ENCODE data around the gene OPCML.

The OPCML gene

GRCh38 chr11:133552938-133553337 lies 20.6 kb upstream of the OPCML start:
- intact Hi-C loops (cut with micrococcal nuclease), result no loop called here
- no peak overlapping the region for H3K27ac Mint-ChIP-seq
- H3K27me3 Mint-ChIP-seq, result no peaks in the 10 kb centered on the region
- H3K9me3 Mint-ChIP-seq, result no peaks in the 10 kb centered on the region
- H3K4me3 Mint-ChIP-seq, result no peak overlapping the region
- H3K36me3 Mint-ChIP-seq (ENCODE audit: low read depth), result no peaks in the 10 kb centered on the region
- no peaks in the 10 kb centered on the region for H3K4me1 Mint-ChIP-seq (ENCODE audit: low read depth)

DNA sequence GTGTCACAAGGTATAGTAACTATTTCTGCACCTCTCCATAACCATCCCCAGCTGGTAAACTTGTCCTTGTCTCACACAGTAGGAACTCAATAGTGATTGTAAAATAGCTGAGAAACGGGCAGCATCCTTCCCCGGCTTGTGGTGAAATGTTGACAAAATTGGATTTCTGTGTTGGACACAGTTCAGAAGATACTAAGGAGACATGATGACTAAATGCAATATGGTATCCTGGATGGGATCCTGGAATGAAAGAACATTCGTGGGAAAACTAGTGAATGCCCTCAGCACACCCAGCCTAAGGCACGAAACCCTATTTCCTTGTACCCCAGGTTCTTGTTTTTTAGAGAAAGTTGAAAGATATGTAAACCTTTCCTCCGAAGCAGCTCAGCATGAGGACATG lies 18.8 kb upstream of the OPCML start:
- Mint-ChIP-seq H3K4me3 (no peak overlapping the region), H3K27ac (no peak overlapping the region), H3K27me3 (no peaks in the 10 kb centered on the region), H3K36me3 (ENCODE audit: low read depth) (no peaks in the 10 kb centered on the region), H3K4me1 (ENCODE audit: low read depth) (no peaks in the 10 kb centered on the region), H3K9me3 (no peaks in the 10 kb centered on the region)
- intact Hi-C loops (cut with micrococcal nuclease), result no loop called here

- H3K27me3 Mint-ChIP-seq, result no peaks in the 10 kb centered on the region
- H3K27ac Mint-ChIP-seq, result no peak overlapping the region
- intact Hi-C loops (cut with micrococcal nuclease), result no loop called here
- no peaks in the 10 kb centered on the region for H3K36me3 Mint-ChIP-seq (ENCODE audit: low read depth)
- H3K9me3 Mint-ChIP-seq, result no peaks in the 10 kb centered on the region
- H3K4me1 Mint-ChIP-seq (ENCODE audit: low read depth), result no peaks in the 10 kb centered on the region
- no peak overlapping the region for H3K4me3 Mint-ChIP-seq
Observed at GRCh38 chr11:133549826-133550225, 17.5 kb upstream of the OPCML start.

- H3K36me3 Mint-ChIP-seq (ENCODE audit: low read depth), result no peaks in the 10 kb centered on the region
Observed at GRCh38 chr11:133548641-133549040, 16.3 kb upstream of the OPCML start.

GRCh38 chr11:133547808-133548494 lies 15.7 kb upstream of the OPCML start:
- H3K4me1 Mint-ChIP-seq (ENCODE audit: low read depth), result no peaks in the 10 kb centered on the region
- intact Hi-C loops (cut with micrococcal nuclease), result no loop called here
- H3K27me3 Mint-ChIP-seq, result no peaks in the 10 kb centered on the region
- no peak overlapping the region for H3K4me3 Mint-ChIP-seq
- H3K27ac Mint-ChIP-seq, result no peak overlapping the region
- H3K36me3 Mint-ChIP-seq (ENCODE audit: low read depth), result no peaks in the 10 kb centered on the region
- H3K9me3 Mint-ChIP-seq, result no peaks in the 10 kb centered on the region

More at GRCh38 chr11:133548641-133549040, 16.3 kb upstream of the OPCML start:
- H3K9me3 Mint-ChIP-seq, result no peaks in the 10 kb centered on the region
- no peaks in the 10 kb centered on the region for H3K27me3 Mint-ChIP-seq
- no peak overlapping the region for H3K4me3 Mint-ChIP-seq
- no peak overlapping the region for H3K27ac Mint-ChIP-seq
- H3K4me1 Mint-ChIP-seq (ENCODE audit: low read depth), result no peaks in the 10 kb centered on the region
- intact Hi-C loops (cut with micrococcal nuclease), result no loop called here

DNA sequence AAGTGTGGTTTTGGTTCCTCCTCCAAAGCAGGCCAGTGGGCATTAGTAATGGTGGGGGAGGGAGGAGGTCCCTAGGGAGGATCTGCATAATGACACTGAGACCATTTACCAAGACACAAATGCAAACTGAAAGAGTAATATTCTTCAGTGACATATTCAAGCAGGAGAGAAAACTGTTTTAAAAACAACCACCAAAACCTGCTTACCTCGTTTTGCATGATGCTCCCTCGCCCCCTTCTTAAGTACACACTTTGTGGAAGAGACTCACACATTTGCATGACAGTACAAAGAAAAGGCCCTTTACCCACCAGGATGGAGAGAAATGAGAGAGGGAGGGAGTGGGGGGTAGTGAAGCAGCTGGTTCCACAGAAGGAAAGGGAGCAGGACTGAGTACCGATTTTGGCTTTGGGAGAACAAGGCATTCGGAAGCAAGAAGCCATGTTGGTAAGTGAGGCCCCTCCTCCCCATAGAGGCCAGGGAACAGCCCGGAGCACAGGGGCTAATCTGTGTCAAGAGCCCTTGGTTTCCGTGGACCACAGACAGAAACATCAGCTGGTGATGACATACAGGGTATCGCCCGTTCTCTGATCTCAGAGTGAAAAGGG lies 13.0 kb upstream of the OPCML start:
- Mint-ChIP-seq H3K27ac (no peak overlapping the region), H3K9me3 (no peaks in the 10 kb centered on the region), H3K27me3 (no peaks in the 10 kb centered on the region), H3K4me1 (ENCODE audit: low read depth) (no peaks in the 10 kb centered on the region), H3K36me3 (ENCODE audit: low read depth) (no peaks in the 10 kb centered on the region), H3K4me3 (no peak overlapping the region)
- intact Hi-C loops (cut with micrococcal nuclease), result no loop called here

DNA sequence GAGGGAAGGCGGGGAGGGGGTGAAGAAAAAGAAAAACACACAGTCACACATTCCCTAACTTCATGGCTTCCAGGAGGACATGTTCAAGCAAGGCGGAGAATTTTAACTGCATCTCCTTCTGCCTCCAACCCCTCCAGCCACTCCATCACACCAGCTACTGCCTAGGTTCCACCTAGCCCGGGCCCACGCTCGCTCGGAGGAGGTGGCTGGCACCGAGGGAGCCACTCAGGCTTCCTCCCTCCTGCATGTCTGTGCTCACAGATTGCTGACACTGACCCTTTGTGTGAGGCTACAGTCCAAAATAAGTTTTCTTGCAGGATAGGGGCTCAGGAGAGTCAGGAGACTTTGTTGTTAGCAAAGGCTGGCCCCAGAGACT lies 9.4 kb upstream of the OPCML start:
- Mint-ChIP-seq H3K27me3 (no peaks in the 10 kb centered on the region), H3K4me1 (ENCODE audit: low read depth) (no peaks in the 10 kb centered on the region), H3K9me3 (no peaks in the 10 kb centered on the region), H3K36me3 (ENCODE audit: low read depth) (no peaks in the 10 kb centered on the region), H3K4me3 (no peak overlapping the region), H3K27ac (no peak overlapping the region)
- intact Hi-C loops (cut with micrococcal nuclease), result no loop called here

DNA sequence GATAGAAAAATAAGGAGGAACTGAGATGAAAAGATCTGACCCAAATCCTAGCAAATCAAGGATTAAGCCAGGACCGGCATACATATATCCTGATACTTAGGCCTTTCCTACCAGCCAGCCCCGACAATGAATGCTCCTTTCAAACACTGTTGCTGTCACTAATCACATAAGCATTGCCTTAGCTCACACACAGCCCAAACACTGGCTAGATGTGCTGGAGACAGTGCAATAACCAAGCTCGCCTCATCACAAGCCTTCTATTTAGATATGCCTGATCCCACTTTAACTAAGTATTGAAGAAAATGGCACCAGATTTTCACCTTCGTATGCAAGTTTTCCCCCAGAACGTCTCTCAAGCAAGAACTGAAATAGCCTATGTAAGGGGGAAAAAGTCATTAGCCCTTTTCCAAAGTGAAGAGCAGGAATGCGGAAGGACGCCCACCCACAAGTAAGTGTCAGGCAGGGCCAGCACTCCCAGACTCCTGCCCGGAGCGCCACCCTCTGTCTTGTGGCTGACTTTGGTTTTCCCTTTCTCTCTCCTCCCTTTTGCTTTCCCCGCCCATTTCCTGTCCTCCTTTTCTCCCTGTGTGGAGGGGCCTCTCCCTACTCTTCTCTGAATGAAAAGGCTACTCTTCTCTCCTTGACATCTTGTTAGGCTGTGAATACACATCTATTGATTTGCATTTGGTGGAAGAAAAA lies 8.9 kb upstream of the OPCML start:
- Mint-ChIP-seq H3K9me3 (no peaks in the 10 kb centered on the region), H3K36me3 (ENCODE audit: low read depth) (no peaks in the 10 kb centered on the region), H3K27me3 (no peaks in the 10 kb centered on the region), H3K27ac (no peak overlapping the region), H3K4me3 (no peak overlapping the region), H3K4me1 (ENCODE audit: low read depth) (no peaks in the 10 kb centered on the region)
- intact Hi-C loops (cut with micrococcal nuclease), result no loop called here

- no peaks in the 10 kb centered on the region for H3K36me3 Mint-ChIP-seq (ENCODE audit: low read depth)
- no peak overlapping the region for H3K27ac Mint-ChIP-seq
- intact Hi-C loops (cut with micrococcal nuclease), result no loop called here
- H3K9me3 Mint-ChIP-seq, result no peaks in the 10 kb centered on the region
- H3K27me3 Mint-ChIP-seq, result peaks cover 19% of the 10 kb centered on the region
- H3K4me3 Mint-ChIP-seq, result no peak overlapping the region
- no peaks in the 10 kb centered on the region for H3K4me1 Mint-ChIP-seq (ENCODE audit: low read depth)
Observed at GRCh38 chr11:133536198-133536597, 3.9 kb upstream of the OPCML start.

GRCh38 chr11:133533205-133533604 lies 904 bp upstream of the OPCML start:
- Mint-ChIP-seq H3K27me3 (peaks cover 31% of the 10 kb centered on the region), H3K9me3 (no peaks in the 10 kb centered on the region), H3K27ac (no peak overlapping the region), H3K4me1 (ENCODE audit: low read depth) (no peaks in the 10 kb centered on the region), H3K4me3 (no peak overlapping the region), H3K36me3 (ENCODE audit: low read depth) (no peaks in the 10 kb centered on the region)
- intact Hi-C loops (cut with micrococcal nuclease), result no loop called here

DNA sequence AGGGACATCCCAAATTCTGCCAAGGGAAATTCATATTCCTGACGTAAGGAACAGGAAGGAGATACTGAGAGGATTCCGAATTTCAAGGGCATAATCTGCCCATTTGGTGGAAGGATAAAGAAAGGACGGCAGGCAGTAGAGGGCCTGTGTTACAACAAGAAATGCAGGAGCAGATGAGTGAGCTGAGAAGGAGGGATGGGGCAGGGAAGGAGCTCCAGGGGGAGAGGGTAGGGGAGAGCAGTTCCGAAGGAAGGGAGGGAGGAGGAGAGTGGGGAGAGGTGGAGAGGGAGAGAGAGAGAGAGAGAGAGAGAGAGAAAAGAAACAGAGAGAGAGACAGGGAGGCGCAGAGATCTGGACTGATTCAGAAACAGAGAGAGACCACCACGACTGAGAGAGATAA lies 843 bp downstream of the OPCML start:
- Mint-ChIP-seq H3K36me3 (ENCODE audit: low read depth) (no peaks in the 10 kb centered on the region), H3K27ac (no peak overlapping the region), H3K4me3 (no peak overlapping the region), H3K27me3 (peaks cover 31% of the 10 kb centered on the region), H3K4me1 (ENCODE audit: low read depth) (no peaks in the 10 kb centered on the region), H3K9me3 (no peaks in the 10 kb centered on the region)
- intact Hi-C loops (cut with micrococcal nuclease), result no loop called here

- intact Hi-C loops (cut with micrococcal nuclease), result no loop called here
- no peak overlapping the region for H3K4me3 Mint-ChIP-seq
- no peaks in the 10 kb centered on the region for H3K36me3 Mint-ChIP-seq (ENCODE audit: low read depth)
- H3K27me3 Mint-ChIP-seq, result peaks cover 31% of the 10 kb centered on the region
- no peaks in the 10 kb centered on the region for H3K4me1 Mint-ChIP-seq (ENCODE audit: low read depth)
- H3K9me3 Mint-ChIP-seq, result no peaks in the 10 kb centered on the region
- no peak overlapping the region for H3K27ac Mint-ChIP-seq
Observed at GRCh38 chr11:133530501-133530835, 1.8 kb downstream of the OPCML start.

DNA sequence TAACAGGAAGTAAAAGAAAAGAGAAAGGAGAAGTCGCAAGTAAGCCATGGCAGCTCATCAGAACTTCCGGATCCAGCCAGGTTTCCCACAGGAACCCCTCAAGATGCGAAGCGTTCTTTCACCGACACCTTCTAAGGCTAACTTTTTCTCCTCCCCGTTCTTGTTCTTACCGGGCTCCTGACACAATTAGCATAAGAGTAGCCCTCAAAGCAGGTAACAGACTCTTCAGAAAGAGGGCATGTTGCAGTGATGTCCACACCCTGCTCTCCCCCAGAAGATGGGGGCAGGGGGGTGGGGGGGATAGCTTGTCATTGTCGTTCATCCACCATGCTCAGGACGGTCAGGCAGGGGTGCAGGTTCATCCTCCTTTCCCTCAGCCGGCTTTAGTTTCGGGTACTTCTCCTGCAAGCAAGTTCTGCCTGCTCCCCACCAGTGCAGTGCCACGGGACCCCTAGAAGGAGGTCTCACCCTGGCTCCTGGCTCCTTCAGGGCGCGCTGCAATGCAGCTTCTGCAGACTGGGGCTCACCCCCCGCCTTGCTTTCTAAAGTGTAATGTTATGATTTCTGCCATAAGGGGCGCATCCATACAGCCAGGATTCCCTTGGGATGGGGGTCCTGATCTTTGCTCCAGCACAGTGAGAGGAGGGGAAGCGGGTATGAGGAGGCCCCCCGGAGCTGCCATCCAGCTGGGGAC lies 2.3 kb downstream of the OPCML start:
- intact Hi-C loops (cut with micrococcal nuclease), result no loop called here
- no peak overlapping the region for H3K27ac Mint-ChIP-seq
- no peaks in the 10 kb centered on the region for H3K9me3 Mint-ChIP-seq
- H3K27me3 Mint-ChIP-seq, result peaks cover 31% of the 10 kb centered on the region
- no peaks in the 10 kb centered on the region for H3K4me1 Mint-ChIP-seq (ENCODE audit: low read depth)
- H3K4me3 Mint-ChIP-seq, result no peak overlapping the region
- H3K36me3 Mint-ChIP-seq (ENCODE audit: low read depth), result no peaks in the 10 kb centered on the region

DNA sequence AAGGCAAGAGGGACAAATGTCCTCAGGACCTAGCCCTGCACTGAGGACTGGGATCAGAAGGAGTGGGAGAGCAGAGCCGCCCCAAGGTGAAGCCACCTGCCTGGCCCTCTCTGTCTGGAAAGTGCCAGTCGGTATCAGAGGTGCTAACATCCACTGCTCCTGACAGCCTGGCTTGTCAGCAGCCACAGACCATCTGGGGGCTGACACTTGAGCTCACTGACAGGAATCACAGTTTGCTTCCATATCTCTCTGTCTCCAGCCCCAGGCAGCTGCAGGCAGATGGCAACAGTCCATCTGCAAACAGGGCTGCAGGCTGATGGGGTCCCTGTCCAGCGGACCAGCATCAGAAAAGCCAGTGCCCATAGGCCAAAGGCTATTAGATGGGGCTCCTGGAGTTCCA lies 5.5 kb downstream of the OPCML start:
- H3K9me3 Mint-ChIP-seq, result no peaks in the 10 kb centered on the region
- peaks cover 18% of the 10 kb centered on the region for H3K27me3 Mint-ChIP-seq
- no peaks in the 10 kb centered on the region for H3K36me3 Mint-ChIP-seq (ENCODE audit: low read depth)
- H3K27ac Mint-ChIP-seq, result no peak overlapping the region
- intact Hi-C loops (cut with micrococcal nuclease), result no loop called here
- no peaks in the 10 kb centered on the region for H3K4me1 Mint-ChIP-seq (ENCODE audit: low read depth)
- H3K4me3 Mint-ChIP-seq, result no peak overlapping the region

Measured in dendritic cell treated with granulocyte-macrophage colony-stimulating factor and Interleukin-4, amounts not matched to agents 40 ng/mL and 50 ng/mL, for 4 days (primary cell).